Karpas-422 (cell line): ENCODE measurements around the gene GALNT16. TPM values are rescaled to one million over a fixed set of nuclear protein-coding genes. Genes with fewer than 3 reads are reported as not detected.
"Not testable (repeated sequence)": the region's sequence is repeated elsewhere in the genome, so short reads cannot be mapped to it uniquely, and the experiment has no call there.

Experiments used
- DNase-seq: peaks from one replicate; pipeline ENCODE4 v3.0.0-alpha.2; 2015
- H2AFZ ChIP-seq: fragments of 200-600 bp; sonication (generic); 2 replicates; pipeline ENCODE4 v1.6.1; 2014; ENCODE audit warnings: antibody characterized with exemption, low read length, mixed read lengths
- H3K27ac ChIP-seq: fragments of 200-600 bp; sonication (generic); 2 replicates; pipeline ENCODE4 v1.5.1; 2014; ENCODE audit warnings: mild to moderate bottlenecking, low read length, moderate library complexity
- H3K27me3 ChIP-seq: fragments of 200-600 bp; sonication (generic); 2 replicates; pipeline ENCODE4 v1.6.1; 2014; ENCODE audit warnings: low read length, mixed read lengths
- H3K36me3 ChIP-seq: fragments of 200-600 bp; sonication (generic); 2 replicates; pipeline ENCODE4 v1.6.1; 2014; ENCODE audit warnings: low read length, mixed read lengths; ENCODE audit not compliant: insufficient read depth
- H3K4me1 ChIP-seq: fragments of 200-600 bp; sonication (generic); 2 replicates; pipeline ENCODE4 v1.6.1; 2014; ENCODE audit warnings: mild to moderate bottlenecking, low read length, mixed read lengths
- H3K4me2 ChIP-seq: fragments of 200-600 bp; sonication (generic); 2 replicates; pipeline ENCODE4 v1.6.1; 2014; ENCODE audit warnings: low read length, low read depth, mild to moderate bottlenecking; ENCODE audit not compliant: poor library complexity, severe bottlenecking
- H3K4me3 ChIP-seq: fragments of 200-600 bp; sonication (generic); 2 replicates; pipeline ENCODE4 v1.5.1; 2014; ENCODE audit warnings: mild to moderate bottlenecking, antibody characterized with exemption, low read length, mixed read lengths
- H3K79me2 ChIP-seq: fragments of 200-600 bp; sonication (generic); 2 replicates; pipeline ENCODE4 v1.6.1; 2014; ENCODE audit warnings: mild to moderate bottlenecking, low read length, mixed read lengths
- H3K9ac ChIP-seq: fragments of 200-600 bp; sonication (generic); 2 replicates; pipeline ENCODE4 v1.6.0; 2014; ENCODE audit warnings: low read length
- H3K9me2 ChIP-seq: fragments of 200-600 bp; sonication (generic), shearing (Covaris generic); replicated peaks from 2 replicates; pipeline ENCODE4 v1.6.0; 2014; ENCODE audit warnings: mild to moderate bottlenecking, low read length, moderate library complexity; ENCODE audit not compliant: insufficient read depth
- H3K9me3 ChIP-seq: fragments of 300-700, 200-600 bp; sonication (generic); 2 replicates; pipeline ENCODE4 v1.6.1; 2014; ENCODE audit warnings: low read length, mixed read lengths
- H4K20me1 ChIP-seq: fragments of 200-600 bp; sonication (generic); 2 replicates; pipeline ENCODE4 v1.6.1; 2014; ENCODE audit warnings: mild to moderate bottlenecking, antibody characterized with exemption, low read length, low read depth; ENCODE audit not compliant: insufficient read depth
- total RNA-seq: library from RNA; depleted of rRNA; stranded (reverse); fragments of >200 nt; shearing (Covaris generic); gene quantifications from 2 replicates; pipeline ENCODE4 v1.2.3, GENCODE V29; 2014; ENCODE audit warnings: low replicate concordance; rRNA removed

The GALNT16 gene
- total RNA-seq, result 0.15 TPM in 1 of 2 replicates, not detected in the other

DNA sequence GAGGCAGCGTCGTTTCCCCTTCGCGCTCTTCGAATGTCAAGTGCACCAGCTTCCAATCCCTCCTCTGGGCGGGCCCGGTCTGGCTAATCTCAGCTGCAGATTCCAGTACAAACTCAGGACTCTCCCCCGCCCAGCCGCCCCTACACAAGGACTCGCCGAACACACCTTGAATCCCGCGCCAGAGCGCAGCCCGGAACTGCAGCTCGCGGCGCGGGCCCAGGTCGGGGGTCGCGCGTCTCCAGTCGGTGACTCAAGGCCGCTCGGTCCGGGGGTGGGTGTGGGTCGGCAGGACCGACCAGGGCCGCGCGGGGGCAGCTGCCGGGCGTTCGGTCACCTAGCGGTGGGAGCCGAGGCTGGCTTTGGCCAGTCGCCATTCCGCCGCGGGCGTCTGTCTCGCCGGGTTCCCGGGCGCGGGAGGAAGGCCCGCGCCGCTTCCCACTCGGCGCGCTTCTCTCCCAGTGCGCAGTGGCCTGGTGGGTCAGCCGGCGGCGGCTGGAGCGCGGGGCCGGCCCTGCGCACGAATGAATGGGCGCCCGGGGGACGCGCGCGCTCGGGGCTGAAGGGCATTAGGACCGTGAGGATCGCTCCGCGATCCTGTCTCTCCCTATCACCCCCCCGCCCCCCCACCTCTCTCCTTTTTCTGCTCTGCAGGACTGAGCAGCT lies at the start of gene GALNT16:
GALNT16 (plus strand) TSS at position 632 of the 663 bp plus-strand sequence. CDS start 133 bp downstream, outside the sequence.
- Histone ChIP-seq H3K36me3 (no peaks in the 10 kb centered on the region), H2AFZ (no peak within 1 kb of the TSS), H3K4me1 (peaks cover 15% of the 10 kb centered on the region), H3K27me3 (no peaks in the 10 kb centered on the region), H4K20me1 (no peaks in the 10 kb centered on the region), H3K9ac (no peak within 1 kb of the TSS), H3K79me2 (no peaks in the 10 kb centered on the region), H3K27ac (no peak within 1 kb of the TSS), H3K9me3 (no peaks in the 10 kb centered on the region), H3K9me2 (no peaks in the 10 kb centered on the region), H3K4me2 (no peak within 1 kb of the TSS), H3K4me3 (no peak within 1 kb of the TSS)
- DNase-seq, result no peak

DNA sequence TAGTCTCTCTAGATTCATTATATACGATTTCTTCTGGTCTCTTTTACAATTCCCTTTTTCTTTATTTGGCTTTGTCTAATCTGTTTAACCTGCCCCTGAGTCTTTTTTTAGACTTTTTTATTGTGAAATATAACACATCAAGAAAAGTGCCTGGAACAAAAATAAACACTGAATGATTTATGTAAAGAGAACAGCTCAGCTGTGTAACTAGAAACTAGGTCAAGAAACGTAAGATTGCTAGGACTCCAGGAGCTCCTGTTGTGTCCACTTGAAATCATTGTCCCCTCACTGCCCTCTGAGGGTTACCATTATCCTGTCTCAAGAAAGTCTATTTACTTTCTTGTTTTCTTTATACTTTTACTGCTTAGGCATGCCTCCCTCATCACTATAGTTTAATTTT lies 45.6 kb upstream of the GALNT16 start:
- Histone ChIP-seq H3K4me3 (no peak overlapping the region), H3K79me2 (0 out of 2 replicates have a peak, but pooled peaks cover 3% of the 10 kb centered on the region), H2AFZ (no peak overlapping the region), H3K9me2 (no peaks in the 10 kb centered on the region), H3K36me3 (peaks cover 4% of the 10 kb centered on the region; the same call in 1 of the 2 replicates), H3K9ac (no peak overlapping the region), H3K4me2 (no peak overlapping the region), H3K27ac (peak overlapping the region; percentile 36), H3K4me1 (peaks cover 8% of the 10 kb centered on the region), H4K20me1 (no peaks in the 10 kb centered on the region), H3K27me3 (no peaks in the 10 kb centered on the region), H3K9me3 (no peaks in the 10 kb centered on the region)
- DNase-seq, result no peak

DNA sequence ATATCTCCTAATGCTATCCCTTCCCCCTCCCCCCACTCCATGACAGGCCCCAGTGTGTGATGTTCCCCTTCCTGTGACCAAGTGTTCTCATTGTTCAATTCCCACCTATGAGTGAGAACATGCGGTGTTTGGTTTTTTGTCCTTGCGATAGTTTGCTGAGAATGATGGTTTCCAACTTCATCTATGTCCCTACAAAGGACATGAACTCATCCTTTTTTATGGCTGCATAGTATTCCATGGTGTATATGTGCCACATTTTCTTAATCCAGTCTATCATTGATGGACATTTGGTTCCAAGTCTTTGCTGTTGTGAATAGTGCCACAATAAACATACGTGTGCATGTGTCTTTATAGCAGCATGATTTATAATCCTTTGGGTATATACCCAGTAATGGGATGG lies 42.3 kb upstream of the GALNT16 start:
- not testable (repeated sequence) for H3K9me2 ChIP-seq, H3K9ac ChIP-seq, H3K4me2 ChIP-seq, H3K79me2 ChIP-seq, H3K27ac ChIP-seq, H3K4me3 ChIP-seq, H2AFZ ChIP-seq, H3K4me1 ChIP-seq, H3K9me3 ChIP-seq, DNase-seq, H3K36me3 ChIP-seq, H3K27me3 ChIP-seq, H4K20me1 ChIP-seq

DNA sequence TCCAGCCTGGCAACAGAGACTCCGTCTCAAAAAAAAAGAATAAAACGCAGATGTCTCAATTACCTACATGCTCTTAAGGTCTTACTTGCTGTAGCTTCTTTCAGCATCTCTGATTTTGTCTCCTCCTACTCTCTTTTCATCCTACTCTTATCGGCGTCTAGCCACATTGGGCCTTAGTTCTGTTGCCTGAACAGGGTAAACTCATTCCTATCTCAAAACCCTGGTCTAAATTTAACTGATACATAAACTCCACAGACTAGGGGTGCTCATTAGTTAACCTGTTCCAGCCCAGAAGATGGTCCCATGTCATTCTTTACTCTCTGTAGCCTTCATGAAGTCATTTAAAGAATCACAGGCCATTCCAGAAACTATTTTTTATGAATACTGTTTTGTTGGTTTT lies 35.0 kb upstream of the GALNT16 start:
- H3K4me2 ChIP-seq, result no peak overlapping the region
- no peaks in the 10 kb centered on the region for H3K79me2 ChIP-seq
- H3K9ac ChIP-seq, result no peak overlapping the region
- no peaks in the 10 kb centered on the region for H4K20me1 ChIP-seq
- no peak overlapping the region for H3K27ac ChIP-seq
- no peak overlapping the region for H2AFZ ChIP-seq
- H3K36me3 ChIP-seq, result no peaks in the 10 kb centered on the region
- no peaks in the 10 kb centered on the region for H3K9me3 ChIP-seq
- no peaks in the 10 kb centered on the region for H3K9me2 ChIP-seq
- no peaks in the 10 kb centered on the region for H3K4me1 ChIP-seq
- no peak for DNase-seq
- H3K4me3 ChIP-seq, result no peak overlapping the region
- no peaks in the 10 kb centered on the region for H3K27me3 ChIP-seq

DNA sequence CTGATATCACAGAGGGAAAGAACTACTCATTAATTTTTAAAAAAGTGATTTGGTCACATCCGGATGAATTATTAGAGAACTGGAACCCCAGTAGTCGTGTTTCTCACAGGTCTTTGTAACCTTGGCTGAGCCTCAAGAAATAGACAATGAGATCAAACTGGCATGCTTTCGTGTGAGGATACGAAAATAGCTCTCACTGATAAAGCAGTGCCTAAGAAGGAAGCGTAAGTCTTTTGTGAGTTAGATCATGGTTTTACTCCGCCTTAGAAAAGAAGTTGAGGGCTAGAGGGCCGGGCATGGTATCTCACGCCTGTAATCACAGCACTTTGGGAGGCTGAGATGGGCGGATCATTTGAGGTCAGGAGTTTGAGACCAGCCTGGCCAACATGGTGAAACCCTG lies 33.8 kb upstream of the GALNT16 start:
- H3K27ac ChIP-seq, result no peak overlapping the region
- no peaks in the 10 kb centered on the region for H3K36me3 ChIP-seq
- H4K20me1 ChIP-seq, result no peaks in the 10 kb centered on the region
- no peak overlapping the region for H2AFZ ChIP-seq
- DNase-seq, result no peak
- no peak overlapping the region for H3K4me2 ChIP-seq
- no peak overlapping the region for H3K4me3 ChIP-seq
- no peak overlapping the region for H3K9ac ChIP-seq
- H3K79me2 ChIP-seq, result no peaks in the 10 kb centered on the region
- no peaks in the 10 kb centered on the region for H3K27me3 ChIP-seq
- no peaks in the 10 kb centered on the region for H3K9me2 ChIP-seq
- H3K9me3 ChIP-seq, result no peaks in the 10 kb centered on the region
- H3K4me1 ChIP-seq, result no peaks in the 10 kb centered on the region

GRCh38 chr14:69226736-69227135 lies 33.2 kb upstream of the GALNT16 start:
- H2AFZ ChIP-seq, result no peak overlapping the region
- no peaks in the 10 kb centered on the region for H3K79me2 ChIP-seq
- no peaks in the 10 kb centered on the region for H3K9me2 ChIP-seq
- H3K9ac ChIP-seq, result no peak overlapping the region
- no peaks in the 10 kb centered on the region for H3K4me1 ChIP-seq
- H3K27ac ChIP-seq, result no peak overlapping the region
- no peaks in the 10 kb centered on the region for H3K36me3 ChIP-seq
- H3K4me2 ChIP-seq, result no peak overlapping the region
- H3K27me3 ChIP-seq, result no peaks in the 10 kb centered on the region
- no peak for DNase-seq
- no peaks in the 10 kb centered on the region for H4K20me1 ChIP-seq
- H3K9me3 ChIP-seq, result no peaks in the 10 kb centered on the region
- H3K4me3 ChIP-seq, result no peak overlapping the region

DNA sequence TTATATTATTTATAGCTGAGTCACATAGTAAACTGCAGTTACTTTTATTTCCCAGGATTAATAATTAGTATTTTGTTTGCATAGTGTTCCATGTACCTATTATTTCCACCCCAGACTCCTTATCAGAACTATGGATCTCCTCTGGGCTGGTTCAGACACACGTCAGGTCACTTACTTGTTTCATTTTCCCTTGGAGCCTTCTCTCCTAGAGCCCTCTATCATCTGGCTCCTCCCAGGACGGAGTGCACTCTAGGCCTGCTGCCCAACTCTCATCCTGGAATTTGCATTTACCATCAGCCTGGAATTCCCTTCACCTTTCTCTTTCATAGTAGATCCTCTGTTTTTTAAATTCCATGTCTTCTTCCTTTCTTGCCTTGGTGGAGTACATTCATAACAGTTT lies 28.5 kb upstream of the GALNT16 start:
- Histone ChIP-seq H2AFZ (no peak overlapping the region), H3K9me2 (no peaks in the 10 kb centered on the region), H3K79me2 (no peaks in the 10 kb centered on the region), H3K4me2 (no peak overlapping the region), H3K9me3 (no peaks in the 10 kb centered on the region), H3K4me3 (no peak overlapping the region), H3K4me1 (peaks cover 6% of the 10 kb centered on the region), H3K9ac (no peak overlapping the region), H3K27ac (no peak overlapping the region), H4K20me1 (no peaks in the 10 kb centered on the region), H3K27me3 (no peaks in the 10 kb centered on the region), H3K36me3 (no peaks in the 10 kb centered on the region)
- no peak for DNase-seq

DNA sequence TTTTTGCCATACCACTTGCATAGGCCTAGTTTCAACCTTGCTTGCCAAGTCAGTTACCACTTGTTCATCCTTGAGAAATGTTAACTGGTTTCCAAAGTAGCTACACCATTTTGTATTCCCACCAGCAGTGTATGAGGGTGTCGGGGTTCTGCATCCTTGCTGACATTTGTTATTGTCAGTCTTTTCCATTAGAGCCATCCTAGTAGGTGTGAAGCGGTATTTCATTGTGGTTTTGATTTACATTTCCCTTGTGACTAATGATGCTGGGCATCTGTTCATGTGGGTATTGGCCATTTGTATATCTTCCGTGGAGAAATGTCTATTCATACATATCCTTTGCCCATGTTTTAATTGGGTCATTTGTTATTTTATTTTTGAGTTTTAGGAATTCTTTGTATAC lies 27.6 kb upstream of the GALNT16 start:
- Histone ChIP-seq H3K79me2 (no peaks in the 10 kb centered on the region), H3K9me2 (no peaks in the 10 kb centered on the region), H3K4me3 (no peak overlapping the region), H3K36me3 (no peaks in the 10 kb centered on the region), H4K20me1 (no peaks in the 10 kb centered on the region), H3K27ac (no peak overlapping the region), H3K27me3 (no peaks in the 10 kb centered on the region), H2AFZ (no peak overlapping the region), H3K9ac (no peak overlapping the region), H3K4me1 (peaks cover 6% of the 10 kb centered on the region), H3K4me2 (no peak overlapping the region), H3K9me3 (no peaks in the 10 kb centered on the region)
- DNase-seq, result no peak
